ENCODE results near the gene CYBRD1.

The CYBRD1 gene

GRCh38 chr2:171553858-171554257, 31.6 kb downstream of the CYBRD1 start:
- DNase-seq (ENCODE audit: low spot score): peak; percentile 17

GRCh38 chr2:171554991-171555615, 32.8 kb downstream of the CYBRD1 start:
- no peak for DNase-seq (ENCODE audit: low spot score)

GRCh38 chr2:171557363-171557762, 35.1 kb downstream of the CYBRD1 start:
- DNase-seq (ENCODE audit: low spot score): no peak

DNA sequence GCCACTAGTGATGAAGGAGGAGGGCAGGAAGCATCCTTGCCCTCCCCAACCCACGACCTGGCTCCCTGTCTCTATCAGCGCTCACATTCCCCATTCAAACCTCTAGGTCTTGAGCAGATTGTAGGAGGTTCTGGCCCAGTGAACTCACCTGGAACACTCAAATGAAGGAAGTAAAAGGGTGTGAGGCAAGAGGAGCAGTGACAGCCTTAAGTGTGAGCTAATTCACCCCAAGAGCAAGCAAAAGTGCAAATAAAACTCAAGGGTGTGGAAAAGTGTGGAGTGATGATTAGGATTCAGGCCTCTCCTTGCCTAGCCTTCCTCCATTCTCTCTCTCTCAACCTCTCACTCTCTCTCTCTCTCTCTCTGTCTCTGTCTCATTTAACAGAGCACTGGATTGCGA, 41.0 kb downstream of the CYBRD1 start:
- no peak for DNase-seq (ENCODE audit: low spot score)

GRCh38 chr2:171564463-171564862, 42.2 kb downstream of the CYBRD1 start:
- no peak for DNase-seq (ENCODE audit: low spot score)

DNA sequence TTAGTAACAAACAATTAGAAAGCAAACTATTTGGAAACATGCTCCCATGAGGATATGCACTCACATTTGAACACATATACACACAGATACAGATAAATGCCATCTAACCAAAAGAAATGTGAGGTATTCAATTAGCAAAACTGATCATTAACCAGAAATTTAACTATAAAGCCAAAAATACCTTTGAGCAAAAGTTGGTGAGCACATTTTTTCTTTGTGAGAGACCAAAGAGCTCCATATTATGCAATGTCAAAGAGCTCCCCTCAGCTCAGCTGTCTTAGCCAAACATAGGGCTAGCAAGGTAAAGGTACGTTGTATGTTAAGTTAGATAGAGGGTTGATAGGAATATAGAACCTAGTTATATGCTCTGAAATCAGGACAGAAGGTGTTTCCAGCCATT, 43.8 kb downstream of the CYBRD1 start:
- no peak for DNase-seq (ENCODE audit: low spot score)

- no peak for DNase-seq (ENCODE audit: low spot score)
Measured at GRCh38 chr2:171566753-171567152, 44.5 kb downstream of the CYBRD1 start.

- DNase-seq (ENCODE audit: low spot score): no peak
Measured at GRCh38 chr2:171568089-171568488, 45.8 kb downstream of the CYBRD1 start.

DNA sequence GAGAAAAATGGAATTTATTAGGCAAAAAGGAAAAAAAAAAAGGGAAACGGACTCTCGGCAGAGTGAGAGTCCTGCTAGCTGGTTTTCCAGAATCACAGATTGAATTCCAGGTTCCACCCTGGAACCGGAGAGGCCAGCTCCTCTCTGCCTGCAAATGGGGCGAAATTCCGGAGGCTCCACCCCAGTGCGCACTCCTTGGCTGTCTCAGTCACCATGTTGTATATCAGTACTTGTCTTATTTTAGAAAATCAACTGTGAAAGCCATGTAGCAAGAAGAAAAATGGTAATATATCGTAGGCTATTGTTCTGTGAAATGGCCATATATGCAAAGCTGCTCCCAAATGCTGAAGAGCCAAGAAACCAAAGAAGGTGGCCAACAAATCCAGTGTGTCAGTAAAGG, 49.4 kb downstream of the CYBRD1 start:
- DNase-seq (ENCODE audit: low spot score): no peak

GRCh38 chr2:171574149-171574795, 52.0 kb downstream of the CYBRD1 start:
- peak; percentile 80 for DNase-seq (ENCODE audit: low spot score)

- DNase-seq (ENCODE audit: low spot score): no peak
Measured at GRCh38 chr2:171575606-171576005, 53.3 kb downstream of the CYBRD1 start.

- no peak for DNase-seq (ENCODE audit: low spot score)
Measured at GRCh38 chr2:171578127-171578803, 56.0 kb downstream of the CYBRD1 start.

- no peak for DNase-seq (ENCODE audit: low spot score)
Measured at GRCh38 chr2:171579481-171579880, 57.2 kb downstream of the CYBRD1 start.

- DNase-seq (ENCODE audit: low spot score): no peak
Measured at GRCh38 chr2:171583566-171583965, 61.3 kb downstream of the CYBRD1 start.

- DNase-seq (ENCODE audit: low spot score): no peak
Measured at GRCh38 chr2:171584001-171584400, 61.7 kb downstream of the CYBRD1 start.

GRCh38 chr2:171587132-171587531, 64.9 kb downstream of the CYBRD1 start:
- no peak for DNase-seq (ENCODE audit: low spot score)

DNA sequence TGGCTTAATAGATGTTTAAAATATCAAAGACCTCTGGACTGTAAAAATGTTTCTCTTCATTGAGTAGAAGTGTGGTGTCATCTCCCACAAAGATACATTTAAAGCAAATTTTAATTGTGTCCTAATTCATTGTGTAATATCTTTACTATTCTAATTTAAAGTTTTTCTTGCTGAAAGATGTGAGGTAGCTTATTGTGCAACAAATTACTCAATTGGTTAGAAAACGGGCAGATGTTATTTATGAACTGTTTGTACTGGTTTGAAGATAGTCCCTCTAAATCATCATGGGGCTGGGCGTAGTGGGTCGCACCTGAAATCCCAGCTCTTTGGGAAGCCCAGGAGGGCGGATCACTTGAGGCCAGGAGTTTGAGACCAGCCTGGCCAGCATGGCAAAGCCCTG, 65.3 kb downstream of the CYBRD1 start:
- DNase-seq (ENCODE audit: low spot score): no peak

DNA sequence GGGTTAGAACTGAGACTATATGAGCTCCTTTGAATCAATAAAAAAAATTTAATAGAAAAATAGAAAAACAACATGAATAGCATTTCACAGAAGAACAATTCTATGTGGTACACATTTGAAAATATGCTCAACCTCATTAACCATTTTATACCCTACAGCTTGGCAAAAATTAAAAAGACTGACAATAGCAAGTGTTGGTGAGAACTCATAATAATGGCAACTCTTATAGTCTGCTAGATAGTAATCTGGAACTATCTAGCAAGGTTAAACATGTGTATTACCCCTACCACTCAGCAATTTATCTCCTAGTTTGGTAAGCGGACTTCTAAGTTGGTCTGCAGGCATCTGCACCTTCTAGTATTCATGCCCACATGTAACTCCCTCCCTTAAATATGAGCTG, 67.8 kb downstream of the CYBRD1 start:
- DNase-seq (ENCODE audit: low spot score): no peak

DNA sequence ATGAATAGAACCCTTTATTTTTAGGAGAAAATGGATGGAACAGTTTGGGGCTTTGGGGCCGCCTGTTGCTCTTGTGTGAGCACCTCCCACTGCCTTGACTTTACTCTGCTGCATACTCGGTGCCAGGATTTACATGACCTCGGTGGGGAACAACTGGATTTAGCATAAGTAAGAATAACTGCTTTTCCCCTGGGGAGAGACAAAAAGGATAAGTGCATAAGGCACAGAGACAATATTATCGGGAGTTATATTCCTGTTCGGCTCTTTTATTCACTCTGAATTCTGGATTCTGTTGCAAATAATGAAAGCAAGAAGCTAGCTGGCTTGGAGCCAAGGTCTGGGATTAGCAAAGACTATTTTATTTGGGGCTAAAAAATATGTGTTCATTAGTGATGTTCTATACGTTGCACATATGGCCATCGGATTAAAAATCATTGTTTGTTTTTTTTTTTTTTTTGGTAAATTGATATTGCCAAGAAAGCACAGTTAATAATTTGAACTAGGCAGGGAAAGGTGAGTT, 69.8 kb downstream of the CYBRD1 start:
- DNase-seq (ENCODE audit: low spot score): no peak

DNA sequence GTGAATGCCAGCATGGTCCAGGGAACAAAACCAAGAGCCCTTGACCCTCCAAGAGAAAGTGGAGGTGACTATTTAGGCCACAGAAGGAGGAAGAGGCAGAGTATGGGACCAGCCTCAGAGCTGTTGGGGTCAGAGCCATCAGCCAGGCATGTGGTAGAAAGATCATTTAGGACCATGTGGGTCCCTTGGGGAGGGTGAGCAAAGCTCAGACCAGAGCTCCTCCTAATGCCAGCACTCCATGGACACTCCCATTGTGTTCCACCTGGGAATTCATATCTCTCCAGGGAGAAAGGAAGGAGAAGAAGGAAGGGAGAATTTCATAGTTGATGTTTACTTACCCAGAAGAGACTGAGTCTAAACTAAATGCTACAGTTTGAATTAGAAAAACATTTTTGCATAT, 73.2 kb downstream of the CYBRD1 start:
- no peak for DNase-seq (ENCODE audit: low spot score)

GRCh38 chr2:171595896-171596295, 73.6 kb downstream of the CYBRD1 start:
- no peak for DNase-seq (ENCODE audit: low spot score)

- DNase-seq (ENCODE audit: low spot score): peak; percentile 61
Measured at GRCh38 chr2:171598713-171599319, 76.5 kb downstream of the CYBRD1 start.

GRCh38 chr2:171600126-171600525, 77.9 kb downstream of the CYBRD1 start:
- no peak for DNase-seq (ENCODE audit: low spot score)

Data from CD4-positive, alpha-beta T cell treated with Interleukin-15 for 4 hours (primary cell).